NCI-H2196 (cell line): ENCODE data around the gene C1QTNF8.

Experiments used
- DNase-seq: peaks from one replicate; lab custom pipeline; 2025; ENCODE audit not compliant: unreplicated experiment; lab: John Stamatoyannopoulos, UW

C1QTNF8 gene

GRCh38 chr16:1049113-1049975, 46.7 kb downstream of the C1QTNF8 start:
- no peak for DNase-seq

GRCh38 chr16:1048442-1049112, 47.5 kb downstream of the C1QTNF8 start:
- peak; percentile 84 for DNase-seq

- no peak for DNase-seq
These were observed 48.2 kb downstream of the C1QTNF8 start for GRCh38 chr16:1047801-1048200.

GRCh38 chr16:1047123-1047522, 48.9 kb downstream of the C1QTNF8 start:
- no peak for DNase-seq

- no peak for DNase-seq
These were observed 49.8 kb downstream of the C1QTNF8 start for GRCh38 chr16:1045993-1046911.

- no peak for DNase-seq
These were observed 50.6 kb downstream of the C1QTNF8 start for GRCh38 chr16:1045310-1045992.

GRCh38 chr16:1044460-1045309, 51.4 kb downstream of the C1QTNF8 start:
- DNase-seq = no peak

GRCh38 chr16:1043881-1044451, 52.1 kb downstream of the C1QTNF8 start:
- no peak for DNase-seq

- DNase-seq = peak; percentile 67
These were observed 53.2 kb downstream of the C1QTNF8 start for GRCh38 chr16:1042866-1043265.

GRCh38 chr16:1042049-1042744, 53.8 kb downstream of the C1QTNF8 start:
- DNase-seq = no peak

GRCh38 chr16:1040346-1040745, 55.7 kb downstream of the C1QTNF8 start:
- no peak for DNase-seq

GRCh38 chr16:1039762-1040161, 56.3 kb downstream of the C1QTNF8 start:
- DNase-seq = no peak

- no peak for DNase-seq
These were observed 57.1 kb downstream of the C1QTNF8 start for GRCh38 chr16:1038932-1039331.
